WTC11 (cell line): Measurements from ENCODE around the gene GRM8.

Experiments
- ATF6 ChIP-seq: sonication (generic); formaldehyde crosslinking; IDR thresholded peaks from 2 replicates; pipeline ENCODE4 v1.8.1; 2023; ENCODE audit warnings: mild to moderate bottlenecking, missing genetic modification reagents
- CREM ChIP-seq: sonication (generic); formaldehyde crosslinking; IDR thresholded peaks from 2 replicates; pipeline ENCODE4 v1.8.1; 2022; ENCODE audit warnings: mild to moderate bottlenecking, missing genetic modification reagents, moderate library complexity
- EMX1 ChIP-seq: fragments of 250-450 bp; sonication (Bioruptor Pico); IDR thresholded peaks from 2 replicates; pipeline ENCODE4 v1.8.0; 2021; ENCODE audit warnings: mild to moderate bottlenecking
- ESRRA ChIP-seq: sonication (generic); formaldehyde crosslinking; IDR thresholded peaks from 2 replicates; pipeline ENCODE4 v1.8.1; 2022; ENCODE audit warnings: mild to moderate bottlenecking, missing genetic modification reagents, borderline replicate concordance
- FOXJ3 ChIP-seq: sonication (generic); formaldehyde crosslinking; IDR thresholded peaks from 2 replicates; pipeline ENCODE4 v1.9.0; 2021; ENCODE audit warnings: missing genetic modification reagents, mild to moderate bottlenecking, borderline replicate concordance
- NFATC4 ChIP-seq: fragments of 250-450 bp; sonication (Bioruptor Pico); IDR thresholded peaks from 2 replicates; pipeline ENCODE4 v1.9.0; 2021; ENCODE audit warnings: mild to moderate bottlenecking
- NR2C2 ChIP-seq: sonication (generic); formaldehyde crosslinking; IDR thresholded peaks from 2 replicates; pipeline ENCODE4 v1.8.0; 2022; ENCODE audit warnings: mild to moderate bottlenecking, missing genetic modification reagents
- SP1 ChIP-seq: sonication (generic); formaldehyde crosslinking; conservative IDR thresholded peaks from 2 replicates; pipeline ENCODE4 v1.8.1; 2022; ENCODE audit warnings: missing genetic modification reagents
- TF ChIP-seq, protein P1 (sequence below): fragments of 200-600 bp; IDR thresholded peaks from 2 replicates; pipeline ENCODE4 v1.8.0; 2022; ENCODE audit warnings: antibody characterized with exemption
- TF ChIP-seq, protein P2 (sequence below): sonication (generic); formaldehyde crosslinking; IDR thresholded peaks from 2 replicates; pipeline ENCODE4 v1.8.0; 2022; ENCODE audit warnings: mild to moderate bottlenecking, missing genetic modification reagents
- TF ChIP-seq, protein P3 (sequence below): sonication (generic); formaldehyde crosslinking; IDR thresholded peaks from 2 replicates; pipeline ENCODE4 v1.8.1; 2023; ENCODE audit warnings: mild to moderate bottlenecking, missing genetic modification reagents, borderline replicate concordance
- TF ChIP-seq, protein P4 (sequence below): sonication (generic); formaldehyde crosslinking; IDR thresholded peaks from 2 replicates; pipeline ENCODE4 v1.8.1; 2022; ENCODE audit warnings: low read depth, missing genetic modification reagents, borderline replicate concordance

GRCh38 chr7:127154101-127154500, 98.6 kb downstream of the GRM8 start:
- TF ChIP-seq, protein P1, sequence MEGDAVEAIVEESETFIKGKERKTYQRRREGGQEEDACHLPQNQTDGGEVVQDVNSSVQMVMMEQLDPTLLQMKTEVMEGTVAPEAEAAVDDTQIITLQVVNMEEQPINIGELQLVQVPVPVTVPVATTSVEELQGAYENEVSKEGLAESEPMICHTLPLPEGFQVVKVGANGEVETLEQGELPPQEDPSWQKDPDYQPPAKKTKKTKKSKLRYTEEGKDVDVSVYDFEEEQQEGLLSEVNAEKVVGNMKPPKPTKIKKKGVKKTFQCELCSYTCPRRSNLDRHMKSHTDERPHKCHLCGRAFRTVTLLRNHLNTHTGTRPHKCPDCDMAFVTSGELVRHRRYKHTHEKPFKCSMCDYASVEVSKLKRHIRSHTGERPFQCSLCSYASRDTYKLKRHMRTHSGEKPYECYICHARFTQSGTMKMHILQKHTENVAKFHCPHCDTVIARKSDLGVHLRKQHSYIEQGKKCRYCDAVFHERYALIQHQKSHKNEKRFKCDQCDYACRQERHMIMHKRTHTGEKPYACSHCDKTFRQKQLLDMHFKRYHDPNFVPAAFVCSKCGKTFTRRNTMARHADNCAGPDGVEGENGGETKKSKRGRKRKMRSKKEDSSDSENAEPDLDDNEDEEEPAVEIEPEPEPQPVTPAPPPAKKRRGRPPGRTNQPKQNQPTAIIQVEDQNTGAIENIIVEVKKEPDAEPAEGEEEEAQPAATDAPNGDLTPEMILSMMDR: no peak
- TF ChIP-seq NFATC4 (CRISPR knock-in tag) (no peak), SP1 (no peak), CREM (CRISPR knock-in tag) (no peak), FOXJ3 (CRISPR knock-in tag) (no peak), ESRRA (CRISPR knock-in tag) (no peak), EMX1 (CRISPR knock-in tag) (no peak), ATF6 (CRISPR knock-in tag) (no peak), NR2C2 (CRISPR knock-in tag) (no peak)
- TF ChIP-seq, protein P2, sequence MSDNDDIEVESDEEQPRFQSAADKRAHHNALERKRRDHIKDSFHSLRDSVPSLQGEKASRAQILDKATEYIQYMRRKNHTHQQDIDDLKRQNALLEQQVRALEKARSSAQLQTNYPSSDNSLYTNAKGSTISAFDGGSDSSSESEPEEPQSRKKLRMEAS (CRISPR knock-in tag): no peak
- TF ChIP-seq, protein P3, sequence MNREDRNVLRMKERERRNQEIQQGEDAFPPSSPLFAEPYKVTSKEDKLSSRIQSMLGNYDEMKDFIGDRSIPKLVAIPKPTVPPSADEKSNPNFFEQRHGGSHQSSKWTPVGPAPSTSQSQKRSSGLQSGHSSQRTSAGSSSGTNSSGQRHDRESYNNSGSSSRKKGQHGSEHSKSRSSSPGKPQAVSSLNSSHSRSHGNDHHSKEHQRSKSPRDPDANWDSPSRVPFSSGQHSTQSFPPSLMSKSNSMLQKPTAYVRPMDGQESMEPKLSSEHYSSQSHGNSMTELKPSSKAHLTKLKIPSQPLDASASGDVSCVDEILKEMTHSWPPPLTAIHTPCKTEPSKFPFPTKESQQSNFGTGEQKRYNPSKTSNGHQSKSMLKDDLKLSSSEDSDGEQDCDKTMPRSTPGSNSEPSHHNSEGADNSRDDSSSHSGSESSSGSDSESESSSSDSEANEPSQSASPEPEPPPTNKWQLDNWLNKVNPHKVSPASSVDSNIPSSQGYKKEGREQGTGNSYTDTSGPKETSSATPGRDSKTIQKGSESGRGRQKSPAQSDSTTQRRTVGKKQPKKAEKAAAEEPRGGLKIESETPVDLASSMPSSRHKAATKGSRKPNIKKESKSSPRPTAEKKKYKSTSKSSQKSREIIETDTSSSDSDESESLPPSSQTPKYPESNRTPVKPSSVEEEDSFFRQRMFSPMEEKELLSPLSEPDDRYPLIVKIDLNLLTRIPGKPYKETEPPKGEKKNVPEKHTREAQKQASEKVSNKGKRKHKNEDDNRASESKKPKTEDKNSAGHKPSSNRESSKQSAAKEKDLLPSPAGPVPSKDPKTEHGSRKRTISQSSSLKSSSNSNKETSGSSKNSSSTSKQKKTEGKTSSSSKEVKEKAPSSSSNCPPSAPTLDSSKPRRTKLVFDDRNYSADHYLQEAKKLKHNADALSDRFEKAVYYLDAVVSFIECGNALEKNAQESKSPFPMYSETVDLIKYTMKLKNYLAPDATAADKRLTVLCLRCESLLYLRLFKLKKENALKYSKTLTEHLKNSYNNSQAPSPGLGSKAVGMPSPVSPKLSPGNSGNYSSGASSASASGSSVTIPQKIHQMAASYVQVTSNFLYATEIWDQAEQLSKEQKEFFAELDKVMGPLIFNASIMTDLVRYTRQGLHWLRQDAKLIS (CRISPR knock-in tag): no peak
- TF ChIP-seq, protein P4, sequence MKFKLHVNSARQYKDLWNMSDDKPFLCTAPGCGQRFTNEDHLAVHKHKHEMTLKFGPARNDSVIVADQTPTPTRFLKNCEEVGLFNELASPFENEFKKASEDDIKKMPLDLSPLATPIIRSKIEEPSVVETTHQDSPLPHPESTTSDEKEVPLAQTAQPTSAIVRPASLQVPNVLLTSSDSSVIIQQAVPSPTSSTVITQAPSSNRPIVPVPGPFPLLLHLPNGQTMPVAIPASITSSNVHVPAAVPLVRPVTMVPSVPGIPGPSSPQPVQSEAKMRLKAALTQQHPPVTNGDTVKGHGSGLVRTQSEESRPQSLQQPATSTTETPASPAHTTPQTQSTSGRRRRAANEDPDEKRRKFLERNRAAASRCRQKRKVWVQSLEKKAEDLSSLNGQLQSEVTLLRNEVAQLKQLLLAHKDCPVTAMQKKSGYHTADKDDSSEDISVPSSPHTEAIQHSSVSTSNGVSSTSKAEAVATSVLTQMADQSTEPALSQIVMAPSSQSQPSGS (CRISPR knock-in tag): no peak
